H1 (cell line): ENCODE measurements around the gene FBN2.

Experiments used
- CEBPB ChIP-seq: IDR thresholded peaks from 2 replicates; pipeline ENCODE4 v1.6.1; 2012; ENCODE audit warnings: low read depth, low read length
- EP300 ChIP-seq, 2 experiments: IDR thresholded peaks; 1 replicate in 1 of 2; 2 replicates in 1 of 2; pipeline ENCODE4 v1.6.1; 2011 to 2012; ENCODE audit warnings: low read depth in 2 of 2, low read length in 2 of 2, mild to moderate bottlenecking in 2 of 2, borderline replicate concordance in 1 of 2, inconsistent platforms in 1 of 2, moderate library complexity in 1 of 2
- FOSL1 ChIP-seq: IDR thresholded peaks from 2 replicates; pipeline ENCODE4 v1.6.1; 2011; ENCODE audit warnings: mild to moderate bottlenecking, low read depth, low read length, moderate library complexity; ENCODE audit not compliant: insufficient read depth
- ZNF274 ChIP-seq: IDR thresholded peaks from 2 replicates; pipeline ENCODE4 v1.7.0; 2012; ENCODE audit warnings: low read length, borderline replicate concordance; ENCODE audit errors: extremely low read depth
- TF ChIP-seq, protein P1 (sequence below), 3 experiments: IDR thresholded peaks; 1 replicate in 2 of 3; 2 replicates in 1 of 3; pipeline versions ENCODE4 v1.5.1 to v1.6.1; 2011; ENCODE audit warnings: low read length in 3 of 3, mild to moderate bottlenecking in 3 of 3, inconsistent platforms in 2 of 3, low read depth in 1 of 3, moderate library complexity in 1 of 3; ENCODE audit not compliant: insufficient read depth in 1 of 3; ENCODE audit errors: control extremely low read depth in 1 of 3

DNA sequence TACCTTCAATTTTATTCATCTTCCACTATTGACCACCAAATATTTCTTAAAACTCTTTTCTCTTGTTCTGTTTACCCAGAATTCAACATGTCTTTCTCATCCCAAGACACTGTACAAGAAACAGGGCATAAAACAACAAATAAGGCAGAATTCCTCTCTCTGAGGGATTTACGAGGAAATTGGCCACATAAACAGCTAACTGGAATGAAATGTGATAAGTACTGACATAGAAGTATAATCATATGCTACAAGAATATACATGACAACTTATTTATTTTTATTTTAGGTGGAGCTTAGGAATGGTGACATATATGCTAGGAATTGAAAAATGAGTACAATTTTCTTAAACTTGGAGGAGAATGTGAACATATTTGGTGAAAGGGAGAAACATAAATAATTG, 48.8 kb upstream of the FBN2 start:
- TF ChIP-seq CEBPB (no peak), EP300 (IDR thresholded peaks at IDR 0.05; ENCODE audit: borderline replicate concordance in 1 of 2, low read depth in 2 of 2, low read length in 2 of 2) (no peak), FOSL1 (no peak), ZNF274 (no peak)
- TF ChIP-seq, protein P1, sequence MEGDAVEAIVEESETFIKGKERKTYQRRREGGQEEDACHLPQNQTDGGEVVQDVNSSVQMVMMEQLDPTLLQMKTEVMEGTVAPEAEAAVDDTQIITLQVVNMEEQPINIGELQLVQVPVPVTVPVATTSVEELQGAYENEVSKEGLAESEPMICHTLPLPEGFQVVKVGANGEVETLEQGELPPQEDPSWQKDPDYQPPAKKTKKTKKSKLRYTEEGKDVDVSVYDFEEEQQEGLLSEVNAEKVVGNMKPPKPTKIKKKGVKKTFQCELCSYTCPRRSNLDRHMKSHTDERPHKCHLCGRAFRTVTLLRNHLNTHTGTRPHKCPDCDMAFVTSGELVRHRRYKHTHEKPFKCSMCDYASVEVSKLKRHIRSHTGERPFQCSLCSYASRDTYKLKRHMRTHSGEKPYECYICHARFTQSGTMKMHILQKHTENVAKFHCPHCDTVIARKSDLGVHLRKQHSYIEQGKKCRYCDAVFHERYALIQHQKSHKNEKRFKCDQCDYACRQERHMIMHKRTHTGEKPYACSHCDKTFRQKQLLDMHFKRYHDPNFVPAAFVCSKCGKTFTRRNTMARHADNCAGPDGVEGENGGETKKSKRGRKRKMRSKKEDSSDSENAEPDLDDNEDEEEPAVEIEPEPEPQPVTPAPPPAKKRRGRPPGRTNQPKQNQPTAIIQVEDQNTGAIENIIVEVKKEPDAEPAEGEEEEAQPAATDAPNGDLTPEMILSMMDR (IDR thresholded peaks at IDR 0.05; ENCODE audit: control extremely low read depth in 1 of 3, insufficient read depth in 1 of 3, low read depth in 1 of 3, low read length in 3 of 3): no peak
